Body of pancreas (tissue), 4 donors: Measurements from ENCODE around the gene KMT2B. TPM values are rescaled to one million over a fixed set of nuclear protein-coding genes. Genes with fewer than 3 reads are reported as not detected.

Source experiments
- ATAC-seq: fragments of 150-250 bp; one replicate; pipeline ENCODE4 v1.9.1; 2016
- DNase-seq, 4 donors: peaks; one replicate each; pipeline ENCODE4 v3.0.0-alpha.2; 2019
- H3K27ac ChIP-seq, 4 donors: fragments of 200-600 bp; sonication (generic); 1 replicate in 3 of 4; 2 replicates in 1 of 4; pipeline versions ENCODE4 v1.5.1 to v1.6.1; 2016 to 2019; ENCODE audit warnings: mild to moderate bottlenecking in 1 of 4, mixed read lengths in 1 of 4, moderate library complexity in 1 of 4
- H3K27me3 ChIP-seq, 2 donors: fragments of 200-600 bp; sonication (generic); one replicate each; pipeline ENCODE4 v1.6.0; 2016; ENCODE audit warnings: mild to moderate bottlenecking in 1 of 2
- H3K36me3 ChIP-seq, 2 donors: fragments of 200-600 bp; sonication (generic); replicated peaks in 1 of 2; 2 replicates each; pipeline ENCODE4 v1.5.1; 2016; ENCODE audit warnings: low read depth in 2 of 2; ENCODE audit not compliant: insufficient read depth in 1 of 2
- H3K4me1 ChIP-seq: fragments of 200-600 bp; sonication (generic); one replicate; pipeline ENCODE4 v1.6.0; 2016
- H3K4me3 ChIP-seq, 2 donors: fragments of 200-600 bp; sonication (generic); 1 replicate in 1 of 2; 2 replicates in 1 of 2; pipeline ENCODE4 v1.5.1; 2016 to 2019
- H3K9me3 ChIP-seq, 3 donors: fragments of 200-600 bp; sonication (generic); 1 replicate in 2 of 3; 2 replicates in 1 of 3; pipeline ENCODE4 v1.5.1; 2016
- POLR2A ChIP-seq, 3 donors: fragments of 450-650 bp; IDR thresholded peaks; one replicate each; pipeline ENCODE4 v1.6.1; 2016; ENCODE audit warnings: antibody characterized with exemption in 3 of 3, mild to moderate bottlenecking in 2 of 3
- WGBS, 2 donors: methylation state at CpG; one replicate each; pipeline ENCODE4 v1.1.5; 2017; 5-methylcytosine and 5-hydroxymethylcytosine counted together
- intact Hi-C: fragments of 100-400 bp; cut with DNase I; formaldehyde crosslinking; loops from one replicate; pipeline ENCODE4 v1.15.1; 2023
- total RNA-seq, 2 donors: library from RNA; depleted of rRNA; stranded (reverse); fragments of >200 nt; gene quantifications; one replicate each; pipeline ENCODE4 v1.1.0, GENCODE V29; 2016
- TF ChIP-seq, protein P1 (sequence below), 7 experiments: fragments of 450-650 bp in 4 of 7; fragments of 200-600 bp in 3 of 7; sonication (generic) in 3 of 7; IDR thresholded peaks; one replicate each; pipeline ENCODE4 v1.5.1; 2016 to 2019; ENCODE audit warnings: antibody characterized with exemption in 7 of 7

Gene KMT2B
- total RNA-seq, 2 donors from 2014 or later, result 18.7 to 31.6 TPM

DNA sequence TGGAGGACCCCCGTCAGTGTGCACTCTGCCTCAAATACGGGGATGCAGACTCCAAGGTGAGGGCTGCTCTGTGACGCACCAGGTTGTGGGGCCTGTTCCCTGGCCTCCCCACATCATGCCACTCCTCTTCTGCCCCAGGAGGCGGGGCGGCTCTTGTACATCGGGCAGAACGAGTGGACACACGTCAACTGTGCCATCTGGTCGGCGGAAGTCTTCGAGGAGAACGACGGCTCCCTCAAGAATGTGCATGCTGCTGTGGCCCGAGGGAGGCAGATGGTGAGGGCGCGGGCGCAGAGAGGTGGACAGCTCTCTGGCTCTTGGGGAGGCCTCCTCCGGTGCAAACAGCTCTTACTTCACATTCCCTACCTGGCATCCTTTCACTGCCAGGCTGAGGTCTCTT is 11.2 kb downstream of the KMT2B start:
- intact Hi-C loops, result no loop called here
- H3K27ac ChIP-seq, result no peak overlapping the region

GRCh38 chr19:35729763-35730162 is 12.0 kb downstream of the KMT2B start:
- no peaks in the 10 kb centered on the region for H3K4me1 ChIP-seq
- intact Hi-C loops, result no loop called here
- H3K9me3 ChIP-seq, result no peaks in the 10 kb centered on the region
- ATAC-seq (no peak), DNase-seq (no peak)
- H3K4me3 ChIP-seq, result no peak overlapping the region
- H3K27me3 ChIP-seq, result no peaks in the 10 kb centered on the region
- no peak overlapping the region for H3K27ac ChIP-seq
- no peak for TF ChIP-seq POLR2A (IDR thresholded peaks at IDR 0.05)
- TF ChIP-seq, protein P1, sequence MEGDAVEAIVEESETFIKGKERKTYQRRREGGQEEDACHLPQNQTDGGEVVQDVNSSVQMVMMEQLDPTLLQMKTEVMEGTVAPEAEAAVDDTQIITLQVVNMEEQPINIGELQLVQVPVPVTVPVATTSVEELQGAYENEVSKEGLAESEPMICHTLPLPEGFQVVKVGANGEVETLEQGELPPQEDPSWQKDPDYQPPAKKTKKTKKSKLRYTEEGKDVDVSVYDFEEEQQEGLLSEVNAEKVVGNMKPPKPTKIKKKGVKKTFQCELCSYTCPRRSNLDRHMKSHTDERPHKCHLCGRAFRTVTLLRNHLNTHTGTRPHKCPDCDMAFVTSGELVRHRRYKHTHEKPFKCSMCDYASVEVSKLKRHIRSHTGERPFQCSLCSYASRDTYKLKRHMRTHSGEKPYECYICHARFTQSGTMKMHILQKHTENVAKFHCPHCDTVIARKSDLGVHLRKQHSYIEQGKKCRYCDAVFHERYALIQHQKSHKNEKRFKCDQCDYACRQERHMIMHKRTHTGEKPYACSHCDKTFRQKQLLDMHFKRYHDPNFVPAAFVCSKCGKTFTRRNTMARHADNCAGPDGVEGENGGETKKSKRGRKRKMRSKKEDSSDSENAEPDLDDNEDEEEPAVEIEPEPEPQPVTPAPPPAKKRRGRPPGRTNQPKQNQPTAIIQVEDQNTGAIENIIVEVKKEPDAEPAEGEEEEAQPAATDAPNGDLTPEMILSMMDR (IDR thresholded peaks at IDR 0.05), result no peak
- H3K36me3 ChIP-seq, result peaks cover 17 to 64% of the 10 kb centered on the region in 2 donors
- WGBS, 2 donors, result 64 to 94% methylated on average over 2 to 11 of the region's 11 CpGs

More for the DNA sequence above, 11.2 kb downstream of the KMT2B start:
- 87 to 91% methylated on average over 16 to 18 of the region's 18 CpGs for WGBS, 2 donors
- peaks cover 24 to 64% of the 10 kb centered on the region in 2 donors for H3K36me3 ChIP-seq
- H3K9me3 ChIP-seq, result no peaks in the 10 kb centered on the region
- DNase-seq (no peak), ATAC-seq (no peak)
- H3K4me3 ChIP-seq, result no peak overlapping the region
- TF ChIP-seq, protein P1 (IDR thresholded peaks at IDR 0.05), result no peak
- TF ChIP-seq POLR2A (IDR thresholded peaks at IDR 0.05), result no peak
- no peaks in the 10 kb centered on the region for H3K27me3 ChIP-seq
- H3K4me1 ChIP-seq, result no peaks in the 10 kb centered on the region

GRCh38 chr19:35730326-35730725 is 12.5 kb downstream of the KMT2B start:
- H3K4me3 ChIP-seq, result no peak overlapping the region
- H3K36me3 ChIP-seq, result peaks cover 13 to 58% of the 10 kb centered on the region in 2 donors
- H3K27me3 ChIP-seq, result no peaks in the 10 kb centered on the region
- TF ChIP-seq POLR2A (IDR thresholded peaks at IDR 0.05), result no peak
- TF ChIP-seq, protein P1 (IDR thresholded peaks at IDR 0.05), result no peak
- ATAC-seq (no peak), DNase-seq (no peak)
- no peaks in the 10 kb centered on the region for H3K4me1 ChIP-seq
- H3K9me3 ChIP-seq, result no peaks in the 10 kb centered on the region
- H3K27ac ChIP-seq, result no peak overlapping the region
- 93 to 94% methylated on average over 14 to 18 of the region's 18 CpGs for WGBS, 2 donors
- intact Hi-C loops, result no loop called here

- intact Hi-C loops, result no loop called here
- Histone ChIP-seq H3K27me3 (no peaks in the 10 kb centered on the region), H3K9me3 (no peaks in the 10 kb centered on the region), H3K36me3 (peaks cover 5 to 50% of the 10 kb centered on the region in 2 donors), H3K4me1 (no peaks in the 10 kb centered on the region), H3K4me3 (no peak overlapping the region), H3K27ac (no peak overlapping the region)
- DNase-seq (no peak), ATAC-seq (no peak)
- TF ChIP-seq POLR2A (IDR thresholded peaks at IDR 0.05), result no peak
- TF ChIP-seq, protein P1 (IDR thresholded peaks at IDR 0.05), result no peak
- WGBS, 2 donors, result 93% methylated on average over 9 of the region's 9 CpGs
Measured at GRCh38 chr19:35731353-35731752, 13.6 kb downstream of the KMT2B start.

- no peak for DNase-seq
- TF ChIP-seq, protein P1 (IDR thresholded peaks at IDR 0.05), result no peak
- no peak for TF ChIP-seq POLR2A (IDR thresholded peaks at IDR 0.05)
- no peak overlapping the region for H3K27ac ChIP-seq
- 89 to 90% methylated on average over 17 to 20 of the region's 21 CpGs for WGBS, 2 donors
- peaks cover 5 to 50% of the 10 kb centered on the region in 2 donors for H3K36me3 ChIP-seq
- H3K4me3 ChIP-seq, result no peak overlapping the region
- H3K4me1 ChIP-seq, result no peaks in the 10 kb centered on the region
- H3K27me3 ChIP-seq, result no peaks in the 10 kb centered on the region
- intact Hi-C loops, result no loop called here
- no peak for ATAC-seq
- H3K9me3 ChIP-seq, result no peaks in the 10 kb centered on the region
Measured at GRCh38 chr19:35731779-35732405, 14.1 kb downstream of the KMT2B start.
